GM12878 (cell line): Measurements from ENCODE around the gene INAFM1. TPM values are rescaled to one million over a fixed set of nuclear protein-coding genes. Genes with fewer than 3 reads are reported as not detected.

Source experiments
- ATAC-seq: fragments of 200-7000 bp; cut with Tn5 transposase; 3 replicates; pipeline ENCODE4 v1.9.1; 2020; ENCODE audit warnings: mild to moderate bottlenecking, moderate library complexity
- BruUV-seq: library from RNA; stranded (reverse); fragments of 400-500 nt; replicated peaks from 2 replicates; lab custom pipeline; 2021; lab: Mats Ljungman, UMichigan
- CTCF ChIA-PET: fragments of 300-600 bp; sonication (Branson Sonifier 250); formaldehyde crosslinking; extraction: SDS; loops from one replicate; lab custom pipeline; 2021; ENCODE audit warnings: inconsistent platforms; lab: Yijun Ruan, JAX
- POLR2A ChIA-PET: fragments of 350-600 bp; formaldehyde crosslinking; extraction: SDS; loops from one replicate; lab custom pipeline; 2021; ENCODE audit warnings: inconsistent platforms; lab: Charles Lee
- RAD21 ChIA-PET: fragments of 300-600 bp; sonication (Branson Sonifier 250); formaldehyde crosslinking; loops from one replicate; lab custom pipeline; 2023; ENCODE audit warnings: antibody characterized with exemption; ENCODE audit not compliant: unreplicated experiment; lab: Charles Lee
- SMC1A ChIA-PET: fragments of 300-600 bp; sonication (Branson Sonifier 250); formaldehyde crosslinking; loops from one replicate; lab custom pipeline; 2023; ENCODE audit not compliant: unreplicated experiment, uncharacterized antibody; lab: Charles Lee
- DNase-seq: peaks from one replicate; pipeline ENCODE4 v3.0.0-alpha.2; 2011; ENCODE audit warnings: low read depth, low spot score
- FAIRE-seq: peaks from 3 replicates; lab custom pipeline; 2011; peaks lifted over from hg19 to GRCh38; lab: Jason Lieb, UNC
- H2AFZ ChIP-seq: 2 replicates; pipeline ENCODE4 v1.6.0; 2011; ENCODE audit warnings: low read depth, low read length, control low read depth; ENCODE audit not compliant: control insufficient read depth
- H3K27ac ChIP-seq: 2 replicates; pipeline ENCODE4 v1.5.1; 2011; ENCODE audit warnings: control low read depth; ENCODE audit not compliant: control insufficient read depth, insufficient read depth
- H3K27me3 ChIP-seq, 2 experiments: replicated peaks in 1 of 2; 2 replicates each; pipeline versions ENCODE4 v1.6.0 to v1.6.1; 2011; ENCODE audit warnings: low read length in 1 of 2; ENCODE audit not compliant: control insufficient read depth in 2 of 2, insufficient read depth in 2 of 2
- H3K36me3 ChIP-seq, 2 experiments: 2 replicates each; pipeline ENCODE4 v1.5.1; 2011; ENCODE audit warnings: low read length in 1 of 2; ENCODE audit not compliant: control insufficient read depth in 2 of 2, insufficient read depth in 2 of 2
- H3K4me1 ChIP-seq: 2 replicates; pipeline ENCODE4 v1.6.1; 2011; ENCODE audit warnings: mild to moderate bottlenecking, low read length, moderate library complexity, mixed read lengths; ENCODE audit not compliant: control insufficient read depth, insufficient read depth
- H3K4me2 ChIP-seq: 2 replicates; pipeline ENCODE4 v1.6.0; 2011; ENCODE audit warnings: control low read depth; ENCODE audit not compliant: control insufficient read depth, insufficient read depth
- H3K4me3 ChIP-seq: fragments of 200-600 bp; sonication (generic); 2 replicates; pipeline ENCODE4 v1.5.1; 2016
- H3K79me2 ChIP-seq: 2 replicates; pipeline ENCODE4 v1.6.0; 2011; ENCODE audit warnings: low read length; ENCODE audit not compliant: control insufficient read depth, insufficient read depth
- H3K9ac ChIP-seq: 2 replicates; pipeline ENCODE4 v1.8.0; 2011; ENCODE audit warnings: low read length, control low read depth, mixed read lengths; ENCODE audit not compliant: control insufficient read depth, insufficient read depth
- H3K9me3 ChIP-seq: replicated peaks from 3 replicates; pipeline ENCODE4 v1.5.1; 2011; ENCODE audit warnings: mild to moderate bottlenecking, low read length; ENCODE audit not compliant: control insufficient read depth, insufficient read depth
- H4K20me1 ChIP-seq: 2 replicates; pipeline ENCODE4 v1.6.0; 2011; ENCODE audit not compliant: control insufficient read depth, insufficient read depth
- ATF2 ChIP-seq: IDR thresholded peaks from 2 replicates; pipeline ENCODE4 v1.6.1; 2012; ENCODE audit warnings: low read length, inconsistent platforms
- BHLHE40 ChIP-seq, 2 experiments: fragments of 450-650 bp in 1 of 2; IDR thresholded peaks; 2 replicates each; pipeline ENCODE4 v1.6.1; 2011 to 2017; ENCODE audit warnings: low read depth in 2 of 2, borderline replicate concordance in 1 of 2, improper control_type of control experiment in 1 of 2, low read length in 1 of 2, mild to moderate bottlenecking in 1 of 2
- CBX5 ChIP-seq: sonication (generic); IDR thresholded peaks from 2 replicates; pipeline ENCODE4 v1.6.1; 2016; ENCODE audit warnings: low read depth, moderate library complexity, mild to moderate bottlenecking, inconsistent platforms
- DPF2 ChIP-seq: fragments of 450-650 bp; IDR thresholded peaks from 2 replicates; pipeline ENCODE4 v1.6.1; 2017; ENCODE audit warnings: mild to moderate bottlenecking
- GATAD2B ChIP-seq: fragments of 450-650 bp; conservative IDR thresholded peaks from 2 replicates; pipeline ENCODE4 v1.6.1; 2017; ENCODE audit warnings: low read depth, mild to moderate bottlenecking, moderate library complexity
- HDGF ChIP-seq: fragments of 450-650 bp; IDR thresholded peaks from 2 replicates; pipeline ENCODE4 v1.6.1; 2016; ENCODE audit warnings: antibody characterized with exemption
- LARP7 ChIP-seq: fragments of 450-650 bp; IDR thresholded peaks from 2 replicates; pipeline ENCODE4 v1.6.1; 2017; ENCODE audit warnings: mild to moderate bottlenecking
- ZNF24 ChIP-seq: fragments of 450-650 bp; IDR thresholded peaks from 2 replicates; pipeline ENCODE4 v1.6.1; 2017; ENCODE audit warnings: antibody characterized with exemption, mild to moderate bottlenecking
- WGBS: methylation state at CpG from one replicate; pipeline ENCODE4 v1.1.6; 2016; ENCODE audit warnings: low lambda C conversion rate; ENCODE audit not compliant: insufficient replicate concordance, insufficient coverage; ENCODE audit errors: missing lambda C conversion rate; 5-methylcytosine and 5-hydroxymethylcytosine counted together
- in situ Hi-C: fragments of 300-500 bp; cut with MboI; formaldehyde crosslinking; loops from 9 replicates; pipeline ENCODE4 v1.14.3; 2018; ENCODE audit warnings: mixed read lengths
- intact Hi-C: fragments of 100-400 bp; cut with micrococcal nuclease; formaldehyde crosslinking; loops from one replicate; pipeline ENCODE4 v1.14.2; 2022; ENCODE audit not compliant: unreplicated experiment
- polyA plus RNA-seq, 11 experiments: library from polyadenylated mRNA; depleted of rRNA in 4 of 11; unstranded in 6 of 11; stranded (reverse) in 5 of 11; fragments of >200 nt; fragmentation: Nextera tagmentation in 4 of 11; fragmentation: Illumina TruSeq in 1 of 11; extraction: Ambion mirVana in 4 of 11; extraction: Trizol in 1 of 11; gene quantifications; 1 replicate in 1 of 11; 2 replicates in 10 of 11; pipeline versions ENCODE4 v1.2.1 to v1.2.3, GENCODE V29; 2011 to 2016; ENCODE audit warnings: inconsistent platforms in 2 of 11, missing spikeins in 2 of 11, low read depth in 1 of 11
- total RNA-seq, 4 experiments: library from RNA; depleted of rRNA in 3 of 4; stranded (reverse); fragments of >200 nt in 3 of 4; fragmentation: Illumina TruSeq in 1 of 4; extraction: Trizol in 1 of 4; gene quantifications; 2 replicates each; pipeline versions ENCODE4 v1.2.1 to v1.2.3, GENCODE V29; 2013 to 2021

The INAFM1 gene
- total and polyA plus RNA-seq, 10 of the 15 experiments (the other 5 are each of a cell fraction or from before 2014, with no cell fraction given): 0.57 to 6.8 (median 1.1) TPM; not detected in 1

- no peak for TF ChIP-seq ZNF24
- no peak for TF ChIP-seq HDGF
Observed at GRCh38 chr19:47239152-47239551, 35.5 kb upstream of the INAFM1 start (continued).

- ChIA-PET RAD21 (interaction anchor here (3.0 kb wide), 1 partner anchor 29 kb away, joined by 12 read pairs; no protein-coding TSS in a partner anchor), CTCF (interaction anchor here (3.6 kb wide), 1 partner anchor 29 kb away, joined by 25 read pairs; no protein-coding TSS in a partner anchor), SMC1A (interaction anchor here (1.0 kb wide), 1 partner anchor 29 kb away, joined by 4 read pairs; no protein-coding TSS in a partner anchor), POLR2A (interaction anchor here (1.7 kb wide), 1 partner anchor 13 kb away, joined by 9 read pairs; no protein-coding TSS in a partner anchor)
- TF ChIP-seq DPF2 (0 out of 2 replicates have a peak, but pooled peaks have one; percentile 27), LARP7 (peak; percentile 50; the same call in 1 of the 2 replicates), ATF2 (no peak), GATAD2B (0 out of 2 replicates have a peak, but pooled peaks have one; percentile 26), BHLHE40 (IDR thresholded peaks at IDR 0.05; ENCODE audit: borderline replicate concordance in 1 of 2, low read depth in 2 of 2, low read length in 1 of 2) (0 out of 4 replicates have a peak, but pooled peaks of 1 of the 2 experiments have one; percentile 20), CBX5 (no peak)
- H2AFZ ChIP-seq: no peak overlapping the region; the same call in 1 of the 2 replicates
- BruUV-seq: no TSS peak
- DNase-seq: no peak
- no peaks in the 10 kb centered on the region; the same call in 2 of the 3 replicates for H3K9me3 ChIP-seq
- 15% methylated on average over 34 of the region's 62 CpGs for WGBS
- H3K36me3 ChIP-seq: no peaks in the 10 kb centered on the region
- H3K4me1 ChIP-seq: peaks cover 26% of the 10 kb centered on the region
- intact Hi-C loops (loop anchor here (10.0 kb wide), 1 partner anchor 205 kb away; no protein-coding TSS in a partner anchor), in situ Hi-C loops (no loop called here)
- no peak overlapping the region for H3K27ac ChIP-seq
- no peaks in the 10 kb centered on the region for H4K20me1 ChIP-seq
- no peak for FAIRE-seq
- H3K27me3 ChIP-seq: peaks cover 1 to 4% of the 10 kb centered on the region in 2 experiments
- H3K4me2 ChIP-seq: peak overlapping the region; percentile 67
- H3K79me2 ChIP-seq: no peaks in the 10 kb centered on the region
- ATAC-seq: peak; percentile 10; the same call in 2 of the 3 replicates
- no peak overlapping the region for H3K4me3 ChIP-seq
- H3K9ac ChIP-seq: no peak overlapping the region; the same call in 1 of the 2 replicates
Observed at GRCh38 chr19:47239610-47240296, 34.9 kb upstream of the INAFM1 start.
